GM12878 (cell line): ENCODE measurements around the gene TTC23L. TPM values are rescaled to one million over a fixed set of nuclear protein-coding genes. Genes with fewer than 3 reads are reported as not detected.

Experiments
- ASH2L ChIP-seq: fragments of 300-600, 200-600 bp; sonication (generic); IDR thresholded peaks from 2 replicates; pipeline ENCODE4 v1.6.1; 2017; ENCODE audit warnings: low read depth, mild to moderate bottlenecking, borderline replicate concordance
- ATF7 ChIP-seq: fragments of 450-650 bp; IDR thresholded peaks from 2 replicates; pipeline ENCODE4 v1.6.1; 2016; ENCODE audit warnings: low read depth, mild to moderate bottlenecking
- BCL11A ChIP-seq: IDR thresholded peaks from 2 replicates; pipeline ENCODE4 v1.6.1; 2011; ENCODE audit warnings: low read depth, low read length
- BCLAF1 ChIP-seq: fragments of 450-650 bp; IDR thresholded peaks from 2 replicates; pipeline ENCODE4 v1.6.1; 2017; ENCODE audit warnings: antibody characterized with exemption, mild to moderate bottlenecking, moderate library complexity
- CREM ChIP-seq: IDR thresholded peaks from 2 replicates; pipeline ENCODE4 v1.6.1; 2014; ENCODE audit warnings: antibody characterized with exemption, low read depth
- EZH2 ChIP-seq: IDR thresholded peaks from 2 replicates; pipeline ENCODE4 v1.6.1; 2012; ENCODE audit warnings: low read depth, mild to moderate bottlenecking, control low read depth, inconsistent platforms, low read length, borderline replicate concordance; ENCODE audit not compliant: control insufficient read depth
- HDAC6 ChIP-seq: fragments of 200-600 bp; sonication (generic); IDR thresholded peaks from one replicate; pipeline ENCODE4 v1.8.0; 2017; ENCODE audit warnings: antibody characterized with exemption; ENCODE audit not compliant: unreplicated experiment
- HDGF ChIP-seq: fragments of 450-650 bp; IDR thresholded peaks from 2 replicates; pipeline ENCODE4 v1.6.1; 2016; ENCODE audit warnings: antibody characterized with exemption
- MXI1 ChIP-seq: fragments of 150-350 bp; IDR thresholded peaks from 2 replicates; pipeline ENCODE4 v1.6.1; 2011; ENCODE audit warnings: low read depth, mild to moderate bottlenecking, inconsistent platforms, low read length, improper control_type of control experiment
- MYC ChIP-seq: IDR thresholded peaks from 2 replicates; pipeline ENCODE4 v1.6.1; 2011; ENCODE audit warnings: mild to moderate bottlenecking, low read length, moderate library complexity, inconsistent platforms; ENCODE audit not compliant: insufficient read depth, insufficient replicate concordance, insufficient read length, severe bottlenecking
- NRF1 ChIP-seq: conservative IDR thresholded peaks from 2 replicates; pipeline ENCODE4 v1.6.1; 2011; ENCODE audit warnings: mild to moderate bottlenecking, low read depth, low read length, improper control_type of control experiment
- POLR2AphosphoS2 ChIP-seq: IDR thresholded peaks from 2 replicates; pipeline ENCODE4 v1.6.1; 2011; ENCODE audit warnings: low read depth, mild to moderate bottlenecking, low read length, improper control_type of control experiment, moderate library complexity
- RAD21 ChIP-seq: IDR thresholded peaks from 2 replicates; pipeline ENCODE4 v1.6.1; 2011; ENCODE audit warnings: mild to moderate bottlenecking, low read depth, low read length, moderate library complexity; ENCODE audit not compliant: insufficient read depth
- RFX5 ChIP-seq: IDR thresholded peaks from 2 replicates; pipeline ENCODE4 v1.6.1; 2011; ENCODE audit warnings: low read depth, low read length, improper control_type of control experiment
- SIN3A ChIP-seq: IDR thresholded peaks from 2 replicates; pipeline ENCODE4 v1.6.1; 2012; ENCODE audit warnings: low read depth, low read length, improper control_type of control experiment
- SP1 ChIP-seq: IDR thresholded peaks from one replicate; pipeline ENCODE4 v1.6.1; 2011; ENCODE audit warnings: low read depth, low read length
- SREBF1 ChIP-seq: IDR thresholded peaks from 2 replicates; pipeline ENCODE4 v1.6.1; 2012; ENCODE audit warnings: mild to moderate bottlenecking, low read length
- TAF1 ChIP-seq: IDR thresholded peaks from 2 replicates; pipeline ENCODE4 v1.6.1; 2011; ENCODE audit warnings: mild to moderate bottlenecking, low read depth, low read length, borderline replicate concordance
- ZBED1 ChIP-seq: IDR thresholded peaks from 2 replicates; pipeline ENCODE4 v1.6.1; 2016; ENCODE audit warnings: borderline replicate concordance
- polyA plus RNA-seq, 11 experiments: library from polyadenylated mRNA; depleted of rRNA in 4 of 11; unstranded in 6 of 11; stranded (reverse) in 5 of 11; fragments of >200 nt; fragmentation: Nextera tagmentation in 4 of 11; fragmentation: Illumina TruSeq in 1 of 11; extraction: Ambion mirVana in 4 of 11; extraction: Trizol in 1 of 11; gene quantifications; 1 replicate in 1 of 11; 2 replicates in 10 of 11; pipeline versions ENCODE4 v1.2.1 to v1.2.3, GENCODE V29; 2011 to 2016; ENCODE audit warnings: inconsistent platforms in 2 of 11, missing spikeins in 2 of 11, low read depth in 1 of 11
- total RNA-seq, 4 experiments: library from RNA; depleted of rRNA in 3 of 4; stranded (reverse); fragments of >200 nt in 3 of 4; fragmentation: Illumina TruSeq in 1 of 4; extraction: Trizol in 1 of 4; gene quantifications; 2 replicates each; pipeline versions ENCODE4 v1.2.1 to v1.2.3, GENCODE V29; 2013 to 2021
- TF ChIP-seq, protein P1 (sequence below): IDR thresholded peaks from 2 replicates; pipeline ENCODE4 v1.6.1; 2012; ENCODE audit warnings: low read depth, low read length, improper control_type of control experiment
- TF ChIP-seq, protein P2 (sequence below): IDR thresholded peaks from 2 replicates; pipeline ENCODE4 v1.6.1; 2012; ENCODE audit warnings: low read depth, low read length, improper control_type of control experiment

Gene TTC23L
- total and polyA plus RNA-seq, 10 of the 15 experiments (the other 5 are each of a cell fraction or from before 2014, with no cell fraction given), result 0.09 to 0.34 TPM; not detected in 8

DNA sequence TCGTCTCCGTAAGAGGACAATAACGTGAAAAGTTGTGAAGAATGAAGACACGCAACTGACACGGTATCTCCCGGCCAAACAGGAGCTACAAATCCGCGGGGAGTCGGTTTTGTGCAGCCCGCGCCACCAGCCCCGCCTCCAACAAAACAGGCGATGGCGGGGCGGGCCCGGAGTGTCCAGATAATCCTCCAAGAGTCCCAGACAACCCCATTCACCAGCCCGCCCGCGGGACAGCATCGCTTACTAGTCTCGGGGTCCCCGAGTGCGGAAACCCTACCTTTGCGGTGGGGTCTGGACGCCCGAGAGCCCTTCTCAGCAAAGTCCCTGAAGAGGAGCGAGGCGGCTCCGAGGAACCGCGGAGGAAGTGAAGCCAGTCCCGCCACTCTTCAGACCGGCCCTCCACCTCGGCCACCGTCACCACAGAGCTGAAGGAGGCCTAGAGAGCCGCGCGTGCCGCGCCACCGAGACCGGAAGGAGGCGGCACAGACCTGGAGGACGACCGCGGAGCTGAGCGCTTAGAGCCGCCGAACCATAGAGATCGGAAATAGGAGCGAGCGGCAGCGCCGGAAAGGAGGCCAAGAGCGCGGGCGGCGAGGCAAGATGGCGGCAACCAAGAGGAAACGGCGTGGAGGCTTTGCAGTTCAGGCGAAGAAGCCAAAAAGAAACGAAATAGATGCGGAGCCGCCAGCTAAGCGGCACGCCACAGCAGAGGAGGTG is 76.3 kb downstream of the TTC23L start, which contains the start of the genes BRIX1 and RAD1 (continued):
- TF ChIP-seq SREBF1 (0 out of 2 replicates have a peak, but pooled peaks have one; percentile 32), HDGF (peak; percentile 80; the same call in 1 of the 2 replicates), BCL11A (no peak), ASH2L (0 out of 2 replicates have a peak, but pooled peaks have one; percentile 60), MXI1 (peak; percentile 99), NRF1 (no peak), POLR2AphosphoS2 (peak; percentile 85; the same call in 1 of the 2 replicates), RFX5 (0 out of 2 replicates have a peak, but pooled peaks have one; percentile 20), HDAC6 (no peak), SIN3A (peak; percentile 96), SP1 (peak; percentile 34), CREM (peak; percentile 88), EZH2 (no peak), RAD21 (no peak), BCLAF1 (no peak), TAF1 (peak; percentile 99), ZBED1 (peak; percentile 71; the same call in 1 of the 2 replicates), ATF7 (peak; percentile 38), MYC (peak; percentile 91)
- TF ChIP-seq, protein P1, sequence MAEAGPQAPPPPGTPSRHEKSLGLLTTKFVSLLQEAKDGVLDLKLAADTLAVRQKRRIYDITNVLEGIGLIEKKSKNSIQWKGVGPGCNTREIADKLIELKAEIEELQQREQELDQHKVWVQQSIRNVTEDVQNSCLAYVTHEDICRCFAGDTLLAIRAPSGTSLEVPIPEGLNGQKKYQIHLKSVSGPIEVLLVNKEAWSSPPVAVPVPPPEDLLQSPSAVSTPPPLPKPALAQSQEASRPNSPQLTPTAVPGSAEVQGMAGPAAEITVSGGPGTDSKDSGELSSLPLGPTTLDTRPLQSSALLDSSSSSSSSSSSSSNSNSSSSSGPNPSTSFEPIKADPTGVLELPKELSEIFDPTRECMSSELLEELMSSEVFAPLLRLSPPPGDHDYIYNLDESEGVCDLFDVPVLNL, result peak; percentile 72
- TF ChIP-seq, protein P2, sequence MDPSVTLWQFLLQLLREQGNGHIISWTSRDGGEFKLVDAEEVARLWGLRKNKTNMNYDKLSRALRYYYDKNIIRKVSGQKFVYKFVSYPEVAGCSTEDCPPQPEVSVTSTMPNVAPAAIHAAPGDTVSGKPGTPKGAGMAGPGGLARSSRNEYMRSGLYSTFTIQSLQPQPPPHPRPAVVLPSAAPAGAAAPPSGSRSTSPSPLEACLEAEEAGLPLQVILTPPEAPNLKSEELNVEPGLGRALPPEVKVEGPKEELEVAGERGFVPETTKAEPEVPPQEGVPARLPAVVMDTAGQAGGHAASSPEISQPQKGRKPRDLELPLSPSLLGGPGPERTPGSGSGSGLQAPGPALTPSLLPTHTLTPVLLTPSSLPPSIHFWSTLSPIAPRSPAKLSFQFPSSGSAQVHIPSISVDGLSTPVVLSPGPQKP, result peak; percentile 98
